Vagina (tissue), 2 donors: ENCODE data around the gene DPT. TPM values are rescaled to one million over a fixed set of nuclear protein-coding genes. Genes with fewer than 3 reads are reported as not detected.

ENCODE experiments used
- DNase-seq, 2 donors: peaks; one replicate each; pipeline ENCODE4 v3.0.0-alpha.2; 2017; ENCODE audit errors: extremely low spot score in 2 of 2
- H3K27ac ChIP-seq: fragments of 200-600 bp; sonication (generic); one replicate; pipeline ENCODE4 v1.5.1; 2019
- H3K27me3 ChIP-seq: fragments of 200-600 bp; sonication (generic); one replicate; pipeline ENCODE4 v1.5.1; 2019
- H3K36me3 ChIP-seq, 2 donors: fragments of 200-600 bp; sonication (generic); one replicate each; pipeline ENCODE4 v1.5.1; 2017 to 2019
- H3K4me1 ChIP-seq: fragments of 200-600 bp; sonication (generic); one replicate; pipeline ENCODE4 v1.5.1; 2019
- H3K4me3 ChIP-seq, 2 donors: fragments of 200-600 bp; sonication (generic); 1 replicate in 1 of 2; 2 replicates in 1 of 2; pipeline ENCODE4 v1.5.1; 2016 to 2019
- H3K9me3 ChIP-seq: fragments of 200-600 bp; sonication (generic); one replicate; pipeline ENCODE4 v1.5.1; 2019
- CTCF ChIP-seq, 3 experiments: fragments of 450-650 bp in 2 of 3; fragments of 200-600 bp in 1 of 3; sonication (generic) in 1 of 3; IDR thresholded peaks; one replicate each; pipeline ENCODE4 v1.5.1; 2017 to 2019; ENCODE audit warnings: antibody characterized with exemption in 3 of 3, mild to moderate bottlenecking in 2 of 3, moderate library complexity in 2 of 3
- POLR2A ChIP-seq, 2 donors: fragments of 450-650 bp; IDR thresholded peaks; one replicate each; pipeline ENCODE4 v1.6.1; 2017; ENCODE audit warnings: antibody characterized with exemption in 2 of 2, mild to moderate bottlenecking in 2 of 2, moderate library complexity in 2 of 2
- POLR2AphosphoS5 ChIP-seq, 2 donors: sonication (generic); formaldehyde crosslinking; IDR thresholded peaks; one replicate each; pipeline ENCODE4 v1.9.0; 2017; ENCODE audit warnings: antibody characterized with exemption in 2 of 2, mild to moderate bottlenecking in 2 of 2, low read depth in 1 of 2; ENCODE audit not compliant: insufficient read depth in 1 of 2
- intact Hi-C: fragments of 100-400 bp; cut with DNase I; formaldehyde crosslinking; loops from one replicate; pipeline ENCODE4 v1.15.1; 2023
- total RNA-seq: library from RNA; depleted of rRNA; stranded (reverse); fragments of >200 nt; gene quantifications from one replicate; pipeline ENCODE4 v1.2.3, GENCODE V29; 2016

Gene DPT
- total RNA-seq, 1 donor from 2014 or later = 154 TPM

- Histone ChIP-seq H3K4me1 (no peaks in the 10 kb centered on the region), H3K27me3 (no peaks in the 10 kb centered on the region), H3K9me3 (no peaks in the 10 kb centered on the region), H3K36me3 (no peaks in the 10 kb centered on the region), H3K27ac (no peak overlapping the region), H3K4me3 (no peak overlapping the region)
- TF ChIP-seq POLR2A (IDR thresholded peaks at IDR 0.05) = no peak
- TF ChIP-seq CTCF (IDR thresholded peaks at IDR 0.05) = no peak
- no peak for TF ChIP-seq POLR2AphosphoS5 (IDR thresholded peaks at IDR 0.05; ENCODE audit: insufficient read depth in 1 of 2, low read depth in 1 of 2)
- intact Hi-C loops = no loop called here
- no peak for DNase-seq
Measured at GRCh38 chr1:168686666-168687065, 42.3 kb downstream of the DPT start.

- H3K4me1 ChIP-seq = no peaks in the 10 kb centered on the region
- DNase-seq = no peak
- no peaks in the 10 kb centered on the region for H3K27me3 ChIP-seq
- H3K36me3 ChIP-seq = no peaks in the 10 kb centered on the region
- intact Hi-C loops = no loop called here
- no peaks in the 10 kb centered on the region for H3K9me3 ChIP-seq
- TF ChIP-seq POLR2A (IDR thresholded peaks at IDR 0.05) (no peak), POLR2AphosphoS5 (IDR thresholded peaks at IDR 0.05; ENCODE audit: insufficient read depth in 1 of 2, low read depth in 1 of 2) (no peak), CTCF (IDR thresholded peaks at IDR 0.05) (no peak)
- H3K27ac ChIP-seq = no peak overlapping the region
- no peak overlapping the region for H3K4me3 ChIP-seq
Measured at GRCh38 chr1:168683871-168684270, 45.1 kb downstream of the DPT start.

GRCh38 chr1:168676861-168677260 lies 52.1 kb downstream of the DPT start:
- H3K36me3 ChIP-seq = no peaks in the 10 kb centered on the region
- intact Hi-C loops = no loop called here
- no peaks in the 10 kb centered on the region for H3K4me1 ChIP-seq
- no peak overlapping the region for H3K27ac ChIP-seq
- no peaks in the 10 kb centered on the region for H3K9me3 ChIP-seq
- TF ChIP-seq POLR2AphosphoS5 (IDR thresholded peaks at IDR 0.05; ENCODE audit: insufficient read depth in 1 of 2, low read depth in 1 of 2) (no peak), POLR2A (IDR thresholded peaks at IDR 0.05) (no peak), CTCF (IDR thresholded peaks at IDR 0.05) (no peak)
- DNase-seq = no peak
- H3K27me3 ChIP-seq = no peaks in the 10 kb centered on the region
- H3K4me3 ChIP-seq = no peak overlapping the region

- no peaks in the 10 kb centered on the region for H3K36me3 ChIP-seq
- DNase-seq = no peak
- H3K4me3 ChIP-seq = no peak overlapping the region
- intact Hi-C loops = no loop called here
- H3K27me3 ChIP-seq = no peaks in the 10 kb centered on the region
- H3K4me1 ChIP-seq = no peaks in the 10 kb centered on the region
- TF ChIP-seq CTCF (IDR thresholded peaks at IDR 0.05) = no peak
- TF ChIP-seq POLR2A (IDR thresholded peaks at IDR 0.05) = no peak
- no peak for TF ChIP-seq POLR2AphosphoS5 (IDR thresholded peaks at IDR 0.05; ENCODE audit: insufficient read depth in 1 of 2, low read depth in 1 of 2)
- H3K9me3 ChIP-seq = no peaks in the 10 kb centered on the region
- no peak overlapping the region for H3K27ac ChIP-seq
Measured at GRCh38 chr1:168676029-168676812, 52.8 kb downstream of the DPT start.

GRCh38 chr1:168673974-168674683 lies 54.9 kb downstream of the DPT start:
- intact Hi-C loops = no loop called here
- TF ChIP-seq POLR2A (IDR thresholded peaks at IDR 0.05) (no peak), POLR2AphosphoS5 (IDR thresholded peaks at IDR 0.05; ENCODE audit: insufficient read depth in 1 of 2, low read depth in 1 of 2) (no peak)
- no peak for DNase-seq
- Histone ChIP-seq H3K27ac (no peak overlapping the region), H3K36me3 (no peaks in the 10 kb centered on the region), H3K27me3 (no peaks in the 10 kb centered on the region), H3K4me3 (no peak overlapping the region), H3K4me1 (no peaks in the 10 kb centered on the region), H3K9me3 (no peaks in the 10 kb centered on the region)
